GM23338 (cell line): Measurements from ENCODE around the gene CCPG1. TPM values are rescaled to one million over a fixed set of nuclear protein-coding genes. Genes with fewer than 3 reads are reported as not detected.

ENCODE experiments used
- ATAC-seq: fragments of 200-7000 bp; cut with Tn5 transposase; 3 replicates; pipeline ENCODE4 v1.9.1; 2020
- DNase-seq: peaks from one replicate; pipeline ENCODE4 v3.0.0-alpha.2; 2015; ENCODE audit warnings: low spot score
- H2AFZ ChIP-seq: fragments of 200-600 bp; sonication (generic); 2 replicates; pipeline ENCODE4 v1.8.0; 2016; ENCODE audit warnings: antibody characterized with exemption, mild to moderate bottlenecking, moderate library complexity
- H3F3A ChIP-seq: fragments of 200-600 bp; sonication (generic); replicated peaks from 2 replicates; pipeline ENCODE4 v1.8.0; 2017; ENCODE audit warnings: antibody characterized with exemption, mixed run types, low read depth
- H3K27ac ChIP-seq: fragments of 200-600 bp; sonication (generic); 2 replicates; pipeline ENCODE4 v1.6.1; 2016; ENCODE audit warnings: low read depth
- H3K27me3 ChIP-seq: fragments of 200-600 bp; sonication (generic); 2 replicates; pipeline ENCODE4 v1.8.0; 2016; ENCODE audit warnings: mild to moderate bottlenecking, mixed run types, moderate library complexity; ENCODE audit not compliant: insufficient read depth
- H3K36me3 ChIP-seq: fragments of 200-600 bp; sonication (generic); 2 replicates; pipeline ENCODE4 v1.8.0; 2016; ENCODE audit warnings: mild to moderate bottlenecking; ENCODE audit not compliant: insufficient read depth
- H3K4me1 ChIP-seq: fragments of 200-600 bp; sonication (generic); 2 replicates; pipeline ENCODE4 v1.8.0; 2016; ENCODE audit warnings: mild to moderate bottlenecking, moderate library complexity; ENCODE audit not compliant: insufficient read depth
- H3K4me2 ChIP-seq: fragments of 200-600 bp; sonication (generic); 2 replicates; pipeline ENCODE4 v1.7.1; 2017; ENCODE audit warnings: mixed run types
- H3K4me3 ChIP-seq: fragments of 200-600 bp; sonication (generic); 2 replicates; pipeline ENCODE4 v1.6.1; 2016; ENCODE audit warnings: mixed run types
- H3K79me2 ChIP-seq: fragments of 200-600 bp; sonication (generic); replicated peaks from 2 replicates; pipeline ENCODE4 v1.8.0; 2017; ENCODE audit warnings: mild to moderate bottlenecking; ENCODE audit not compliant: insufficient read depth
- H3K9me2 ChIP-seq: fragments of 200-600 bp; sonication (generic); 2 replicates; pipeline ENCODE4 v1.8.0; 2017; ENCODE audit not compliant: insufficient read depth
- H4K20me1 ChIP-seq: fragments of 200-600 bp; sonication (generic); replicated peaks from 2 replicates; pipeline ENCODE4 v1.8.0; 2017; ENCODE audit warnings: mild to moderate bottlenecking; ENCODE audit not compliant: insufficient read depth
- H3K27ac Mint-ChIP-seq: 2 replicates; pipeline ENCODE4 v1.8.0; 2020; ENCODE audit warnings: inconsistent platforms, mild to moderate bottlenecking, moderate library complexity, mixed read lengths
- H3K27me3 Mint-ChIP-seq: 3 replicates; pipeline ENCODE4 v1.8.0; 2022; ENCODE audit warnings: low read depth, mild to moderate bottlenecking, moderate library complexity, mixed read lengths, inconsistent platforms; ENCODE audit not compliant: insufficient read depth, poor library complexity
- H3K36me3 Mint-ChIP-seq: 3 replicates; pipeline ENCODE4 v1.8.0; 2021; ENCODE audit warnings: low read depth, mild to moderate bottlenecking, inconsistent platforms, moderate library complexity, mixed read lengths
- H3K4me1 Mint-ChIP-seq: 3 replicates; pipeline ENCODE4 v1.8.0; 2020; ENCODE audit warnings: mild to moderate bottlenecking, inconsistent platforms, mixed read lengths
- H3K4me3 Mint-ChIP-seq: 3 replicates; pipeline ENCODE4 v1.8.0; 2021; ENCODE audit warnings: moderate library complexity, mild to moderate bottlenecking, inconsistent platforms, mixed read lengths
- H3K9me3 Mint-ChIP-seq: 3 replicates; pipeline ENCODE4 v1.8.0; 2020; ENCODE audit warnings: moderate library complexity, mild to moderate bottlenecking, inconsistent platforms, mixed read lengths
- CTCF ChIP-seq, 2 experiments: fragments of 200-600 bp in 1 of 2; sonication (generic) in 1 of 2; conservative IDR thresholded peaks; 2 replicates each; pipeline versions ENCODE4 v1.5.1 to v1.6.1; 2016 to 2017; ENCODE audit warnings: antibody characterized with exemption in 2 of 2, low read depth in 2 of 2, mild to moderate bottlenecking in 2 of 2, moderate library complexity in 1 of 2
- ETS1 ChIP-seq: IDR thresholded peaks from 2 replicates; pipeline ENCODE4 v1.6.1; 2016; ENCODE audit warnings: antibody characterized with exemption
- EZH2 ChIP-seq: fragments of 200-600 bp; sonication (generic); IDR thresholded peaks from one replicate; pipeline ENCODE4 v1.8.0; 2017; ENCODE audit warnings: antibody characterized with exemption, mild to moderate bottlenecking, low read depth; ENCODE audit not compliant: unreplicated experiment
- JUNB ChIP-seq: IDR thresholded peaks from one replicate; pipeline ENCODE4 v1.6.1; 2016; ENCODE audit warnings: antibody characterized with exemption; ENCODE audit not compliant: unreplicated experiment
- NANOG ChIP-seq: IDR thresholded peaks from 2 replicates; pipeline ENCODE4 v1.6.1; 2016; ENCODE audit warnings: antibody characterized with exemption, borderline replicate concordance
- POLR2AphosphoS5 ChIP-seq: IDR thresholded peaks from 2 replicates; pipeline ENCODE4 v1.6.1; 2016; ENCODE audit warnings: antibody characterized with exemption, low read depth
- STAT1 ChIP-seq: IDR thresholded peaks from one replicate; pipeline ENCODE4 v1.6.1; 2016; ENCODE audit warnings: antibody characterized with exemption; ENCODE audit not compliant: unreplicated experiment
- ZNF114 ChIP-seq: fragments of 250-450 bp; sonication (Bioruptor Pico); IDR thresholded peaks from 2 replicates; pipeline ENCODE4 v1.5.0; 2020; ENCODE audit warnings: mild to moderate bottlenecking, moderate library complexity
- ZNF331 ChIP-seq: fragments of 250-450 bp; sonication (Bioruptor Pico); IDR thresholded peaks from 2 replicates; pipeline ENCODE4 v1.5.0; 2020; ENCODE audit warnings: low read depth, mild to moderate bottlenecking, moderate library complexity
- ZNF462 ChIP-seq: fragments of 250-450 bp; sonication (Bioruptor Pico); IDR thresholded peaks from 2 replicates; pipeline ENCODE4 v1.5.0; 2020; ENCODE audit warnings: mild to moderate bottlenecking, moderate library complexity
- polyA plus RNA-seq: library from polyadenylated mRNA; unstranded; fragments of >200 nt; fragmentation: Nextera tagmentation; extraction: Ambion mirVana; gene quantifications from 2 replicates; pipeline ENCODE4 v1.2.1, GENCODE V29; 2016
- total RNA-seq: library from RNA; depleted of rRNA; stranded (reverse); fragments of >200 nt; shearing (Covaris generic); gene quantifications from 2 replicates; pipeline ENCODE4 v1.2.3, GENCODE V29; 2014

Gene CCPG1
- total and polyA plus RNA-seq, 2 experiments from 2014 or later: 7.7 to 11.1 TPM

- no peak overlapping the region for H3K27ac ChIP-seq
- no peaks in the 10 kb centered on the region for H3F3A ChIP-seq
- peaks cover 4% of the 10 kb centered on the region; the same call in 1 of the 3 replicates for H3K36me3 Mint-ChIP-seq
- no peak overlapping the region for H3K27ac Mint-ChIP-seq
- H3K4me3 ChIP-seq: no peak overlapping the region
- no peak overlapping the region for H2AFZ ChIP-seq
- no peak for DNase-seq
- 0 out of 2 replicates have a peak, but pooled peaks cover 2% of the 10 kb centered on the region for H3K9me2 ChIP-seq
- no peaks in the 10 kb centered on the region for H3K27me3 ChIP-seq
- TF ChIP-seq JUNB (no peak), STAT1 (no peak)
- H4K20me1 ChIP-seq: no peaks in the 10 kb centered on the region; the same call in 1 of the 2 replicates
- no peaks in the 10 kb centered on the region for H3K36me3 ChIP-seq
- no peak overlapping the region for H3K4me2 ChIP-seq
- H3K4me3 Mint-ChIP-seq: no peak overlapping the region
- H3K79me2 ChIP-seq: no peaks in the 10 kb centered on the region
- H3K27me3 Mint-ChIP-seq: no peaks in the 10 kb centered on the region
- H3K4me1 Mint-ChIP-seq: 0 out of 3 replicates have a peak, but pooled peaks cover 2% of the 10 kb centered on the region
- ATAC-seq: no peak
- no peaks in the 10 kb centered on the region for H3K9me3 Mint-ChIP-seq
- no peaks in the 10 kb centered on the region for H3K4me1 ChIP-seq
These were observed 29.1 kb downstream of the CCPG1 start for GRCh38 chr15:55379095-55379494.

GRCh38 chr15:55372701-55373440, 35.3 kb downstream of the CCPG1 start:
- H4K20me1 ChIP-seq: no peaks in the 10 kb centered on the region
- H3K27me3 ChIP-seq: no peaks in the 10 kb centered on the region
- no peak overlapping the region for H2AFZ ChIP-seq
- no peak overlapping the region for H3K4me3 ChIP-seq
- H3K27ac ChIP-seq: no peak overlapping the region
- no peak for DNase-seq
- Mint-ChIP-seq H3K27me3 (no peaks in the 10 kb centered on the region), H3K27ac (no peak overlapping the region), H3K4me3 (no peak overlapping the region), H3K4me1 (0 out of 3 replicates have a peak, but pooled peaks cover 2% of the 10 kb centered on the region), H3K9me3 (no peaks in the 10 kb centered on the region), H3K36me3 (no peaks in the 10 kb centered on the region)
- H3K9me2 ChIP-seq: no peaks in the 10 kb centered on the region
- no peaks in the 10 kb centered on the region for H3K79me2 ChIP-seq
- H3F3A ChIP-seq: no peaks in the 10 kb centered on the region
- H3K4me2 ChIP-seq: no peak overlapping the region
- H3K36me3 ChIP-seq: no peaks in the 10 kb centered on the region
- no peaks in the 10 kb centered on the region for H3K4me1 ChIP-seq
- no peak for ATAC-seq
- TF ChIP-seq ZNF331 (CRISPR knock-in tag) (no peak), ZNF462 (CRISPR knock-in tag) (no peak), POLR2AphosphoS5 (no peak), ZNF114 (CRISPR knock-in tag) (no peak), ETS1 (no peak), STAT1 (no peak), CTCF (conservative IDR thresholded peaks at IDR 0.05; ENCODE audit: low read depth in 2 of 2) (no peak), NANOG (no peak), EZH2 (no peak)
